Measurements from ENCODE around the gene CPXM2. TPM values are rescaled to one million over a fixed set of nuclear protein-coding genes. Genes with fewer than 3 reads are reported as not detected.
"Not testable (repeated sequence)": the region's sequence is repeated elsewhere in the genome, so short reads cannot be mapped to it uniquely, and the experiment has no call there.

CPXM2 gene
- total and polyA plus RNA-seq, 10 of the 15 experiments (the other 5 are each of a cell fraction or from before 2014, with no cell fraction given) = 0.08 to 1.1 (median 0.58) TPM

DNA sequence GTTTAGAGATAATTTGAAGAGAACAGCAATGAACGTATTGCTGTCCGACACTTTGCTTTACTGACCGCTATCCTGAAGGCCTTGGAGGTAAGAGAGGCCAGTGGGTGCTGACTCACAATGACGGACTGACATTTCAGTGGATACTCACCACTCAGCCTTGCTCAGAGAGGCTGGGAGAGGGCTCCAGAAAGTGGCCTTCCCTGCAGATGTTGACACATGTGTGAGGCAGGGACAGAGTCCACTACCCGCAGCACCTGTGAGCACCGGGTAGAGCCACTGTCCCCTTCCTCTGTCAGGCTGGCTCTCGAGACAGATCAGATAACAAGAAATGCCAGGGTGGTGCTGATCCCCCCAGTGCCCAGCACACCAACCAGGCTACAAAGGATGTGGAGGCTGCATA lies 150.5 kb downstream of the CPXM2 start:
- CTCF ChIA-PET = interaction anchor here (1.7 to 2.5 kb wide), 3 partner anchors 156 to 225 kb away, joined by 3 to 14 read pairs (median 8); no protein-coding TSS in a partner anchor
- H3K27me3 ChIP-seq (replicated peaks in 1 of 2; ENCODE audit: control insufficient read depth in 2 of 2, insufficient read depth in 2 of 2, low read length in 1 of 2) = peaks cover 2% of the 10 kb centered on the region in 2 experiments; a peak in 2 of 4 replicates
- intact Hi-C loops (cut with micrococcal nuclease; ENCODE audit: unreplicated experiment) (loop anchor here (10.0 kb wide), 1 partner anchor 224 kb away; no protein-coding TSS in a partner anchor), in situ Hi-C loops (cut with MboI) (no loop called here)
- no peaks in the 10 kb centered on the region for H3K79me2 ChIP-seq (ENCODE audit: control insufficient read depth, insufficient read depth, low read length)
- POLR2A ChIA-PET = no interaction called here
- FAIRE-seq (no peak), ATAC-seq (no peak), DNase-seq (ENCODE audit: low read depth, low spot score) (no peak)
- SMC1A ChIA-PET (ENCODE audit: uncharacterized antibody, unreplicated experiment) = interaction anchor here (1.6 kb wide), 1 partner anchor 8 kb away, joined by 5 read pairs; no protein-coding TSS in a partner anchor
- no TSS peak for BruUV-seq (replicated peaks)
- 15% methylated on average over 7 of the region's 7 CpGs for WGBS (ENCODE audit: insufficient coverage, insufficient replicate concordance, low lambda C conversion rate, missing lambda C conversion rate)
- H2AFZ ChIP-seq (ENCODE audit: control insufficient read depth, low read depth, low read length) = no peak overlapping the region
- no peaks in the 10 kb centered on the region for H3K9me3 ChIP-seq (replicated peaks; ENCODE audit: control insufficient read depth, insufficient read depth, low read length)
- RAD21 ChIA-PET (ENCODE audit: unreplicated experiment) = interaction anchor here (1.1 kb wide), 1 partner anchor 229 kb away, joined by 3 read pairs; no protein-coding TSS in a partner anchor
- H3K4me2 ChIP-seq (ENCODE audit: control insufficient read depth, insufficient read depth) = no peak overlapping the region
- H3K9ac ChIP-seq (ENCODE audit: control insufficient read depth, insufficient read depth, low read length) = no peak overlapping the region
- TF ChIP-seq ETV6 (conservative IDR thresholded peaks at IDR 0.05 in 1 of 2, IDR thresholded peaks at IDR 0.05 in 1 of 2; ENCODE audit: borderline replicate concordance in 1 of 2, low read depth in 1 of 2) (no peak), IKZF1 (conservative IDR thresholded peaks at IDR 0.05) (no peak), ZBED1 (IDR thresholded peaks at IDR 0.05; ENCODE audit: borderline replicate concordance) (no peak), CTCF (IDR thresholded peaks at IDR 0.05 in 2 of 3, conservative IDR thresholded peaks at IDR 0.05 in 1 of 3; ENCODE audit: control insufficient read depth in 2 of 3, extremely low read depth in 1 of 3, insufficient read depth in 1 of 3, low read depth in 3 of 3, low read length in 3 of 3) (no peak)
- no peak overlapping the region for H3K27ac ChIP-seq (ENCODE audit: control insufficient read depth, insufficient read depth)
- no peaks in the 10 kb centered on the region for H4K20me1 ChIP-seq (ENCODE audit: control insufficient read depth, insufficient read depth)
- no peaks in the 10 kb centered on the region for H3K4me1 ChIP-seq (ENCODE audit: control insufficient read depth, insufficient read depth, low read length)
- H3K4me3 ChIP-seq = no peak overlapping the region
- H3K36me3 ChIP-seq (ENCODE audit: control insufficient read depth in 2 of 2, insufficient read depth in 2 of 2, low read length in 1 of 2) = no peaks in the 10 kb centered on the region

DNA sequence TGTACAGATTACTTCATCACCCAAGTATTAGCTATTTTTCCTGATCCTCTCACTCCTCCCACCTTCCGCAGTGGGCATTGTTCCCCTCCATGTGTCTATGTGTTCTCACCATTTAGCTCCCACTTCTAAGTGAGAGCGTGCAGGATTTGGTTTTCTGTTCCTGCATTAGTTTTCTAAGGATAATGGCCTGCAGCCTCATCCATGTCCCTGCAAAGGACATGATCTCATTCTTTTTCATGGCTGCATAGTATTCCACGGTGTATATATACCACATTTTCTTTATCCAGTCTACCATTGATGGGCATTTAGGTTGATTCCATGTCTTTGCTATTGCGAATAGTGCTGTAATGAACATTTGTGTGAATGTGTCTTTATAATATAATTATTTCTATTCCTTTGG lies 154.7 kb downstream of the CPXM2 start:
- H3K79me2 ChIP-seq (ENCODE audit: control insufficient read depth, insufficient read depth, low read length); DNase-seq (ENCODE audit: low read depth, low spot score); H3K4me3 ChIP-seq; in situ Hi-C loops (cut with MboI); intact Hi-C loops (cut with micrococcal nuclease; ENCODE audit: unreplicated experiment); H4K20me1 ChIP-seq (ENCODE audit: control insufficient read depth, insufficient read depth); CTCF ChIA-PET; H3K4me1 ChIP-seq (ENCODE audit: control insufficient read depth, insufficient read depth, low read length); H3K36me3 ChIP-seq (ENCODE audit: control insufficient read depth in 2 of 2, insufficient read depth in 2 of 2, low read length in 1 of 2); H3K4me2 ChIP-seq (ENCODE audit: control insufficient read depth, insufficient read depth); ATAC-seq; H3K9ac ChIP-seq (ENCODE audit: control insufficient read depth, insufficient read depth, low read length); BruUV-seq (replicated peaks); H3K27ac ChIP-seq (ENCODE audit: control insufficient read depth, insufficient read depth); SMC1A ChIA-PET (ENCODE audit: uncharacterized antibody, unreplicated experiment); FAIRE-seq; H3K9me3 ChIP-seq (replicated peaks; ENCODE audit: control insufficient read depth, insufficient read depth, low read length); RAD21 ChIA-PET (ENCODE audit: unreplicated experiment); POLR2A ChIA-PET; H2AFZ ChIP-seq (ENCODE audit: control insufficient read depth, low read depth, low read length); H3K27me3 ChIP-seq (replicated peaks in 1 of 2; ENCODE audit: control insufficient read depth in 2 of 2, insufficient read depth in 2 of 2, low read length in 1 of 2): not testable (repeated sequence)
- WGBS (ENCODE audit: insufficient coverage, insufficient replicate concordance, low lambda C conversion rate, missing lambda C conversion rate) = 34% methylated on average over 4 of the region's 4 CpGs
